ENCODE data around the gene ZDHHC21.

The ZDHHC21 gene

GRCh38 chr9:14597171-14597799 lies 95.9 kb downstream of the ZDHHC21 start:
- no peak for DNase-seq

- DNase-seq = no peak
These were observed 99.8 kb downstream of the ZDHHC21 start for GRCh38 chr9:14593406-14593805.

- DNase-seq = no peak
These were observed 101.8 kb downstream of the ZDHHC21 start for GRCh38 chr9:14591411-14591810.

GRCh38 chr9:14585730-14586473 lies 107.3 kb downstream of the ZDHHC21 start:
- DNase-seq = no peak

- no peak for DNase-seq
These were observed 108.7 kb downstream of the ZDHHC21 start for GRCh38 chr9:14584571-14584970.

GRCh38 chr9:14578030-14578429 lies 115.2 kb downstream of the ZDHHC21 start:
- no peak for DNase-seq

GRCh38 chr9:14574173-14574572 lies 119.1 kb downstream of the ZDHHC21 start:
- no peak for DNase-seq

- DNase-seq = no peak
These were observed 119.9 kb downstream of the ZDHHC21 start for GRCh38 chr9:14573319-14573718.

GRCh38 chr9:14565352-14566016 lies 127.7 kb downstream of the ZDHHC21 start:
- DNase-seq = no peak

GRCh38 chr9:14563902-14564624 lies 129.2 kb downstream of the ZDHHC21 start:
- DNase-seq = no peak

- no peak for DNase-seq
These were observed 131.3 kb downstream of the ZDHHC21 start for GRCh38 chr9:14561929-14562405.
